ENCODE measurements around the gene PLA2G1B.

The PLA2G1B gene

GRCh38 chr12:120323772-120324171 lies 3.8 kb downstream of the PLA2G1B start:
- DNase-seq = no peak

- no peak for DNase-seq
Measured at GRCh38 chr12:120321382-120322202, 6.0 kb downstream of the PLA2G1B start.

GRCh38 chr12:120317224-120318105 lies 10.1 kb downstream of the PLA2G1B start:
- DNase-seq = peak; percentile 98

GRCh38 chr12:120316798-120317223 lies 10.8 kb downstream of the PLA2G1B start:
- no peak for DNase-seq

GRCh38 chr12:120314220-120314619 lies 13.4 kb downstream of the PLA2G1B start:
- DNase-seq = no peak

- no peak for DNase-seq
Measured at GRCh38 chr12:120301962-120302815, 25.4 kb downstream of the PLA2G1B start, which contains the start of gene SIRT4. Gene SIRT4 (plus strand): TSS chr12:120302321. CDS start chr12:120303562, 1,241 bp downstream.

- DNase-seq = no peak
Measured at GRCh38 chr12:120292661-120293531, 34.7 kb downstream of the PLA2G1B start, which contains the start of gene RNU4-1. Gene RNU4-1 (minus strand): TSS chr12:120293237.

GRCh38 chr12:120292411-120292660 lies 35.2 kb downstream of the PLA2G1B start:
- DNase-seq = no peak

GRCh38 chr12:120290609-120291305 lies 36.8 kb downstream of the PLA2G1B start:
- DNase-seq = no peak

- DNase-seq = no peak
Measured at GRCh38 chr12:120287491-120287890, 40.1 kb downstream of the PLA2G1B start.

GRCh38 chr12:120286768-120287490 lies 40.6 kb downstream of the PLA2G1B start:
- no peak for DNase-seq

- no peak for DNase-seq
Measured at GRCh38 chr12:120284381-120284780, 43.2 kb downstream of the PLA2G1B start.

GRCh38 chr12:120283318-120283717 lies 44.3 kb downstream of the PLA2G1B start:
- no peak for DNase-seq

GRCh38 chr12:120278137-120279069 lies 49.2 kb downstream of the PLA2G1B start:
- peak; percentile 12 for DNase-seq

GRCh38 chr12:120276734-120277133 lies 50.8 kb downstream of the PLA2G1B start:
- DNase-seq = no peak
